H1 (cell line): ENCODE data around the gene BRIX1. TPM values are rescaled to one million over a fixed set of nuclear protein-coding genes. Genes with fewer than 3 reads are reported as not detected.

ENCODE experiments used
- CTCF ChIA-PET: fragments of 300-600 bp; sonication (Branson Sonifier 250); formaldehyde crosslinking; loops from one replicate; lab custom pipeline; 2021; ENCODE audit not compliant: partially characterized antibody; lab: Charles Lee
- POLR2A ChIA-PET: fragments of 300-600 bp; sonication (Branson Sonifier 250); formaldehyde crosslinking; loops from one replicate; lab custom pipeline; 2021; ENCODE audit warnings: inconsistent platforms; ENCODE audit not compliant: partially characterized antibody; lab: Charles Lee
- DNase-seq, 2 experiments: peaks; one replicate each; pipeline versions ENCODE4 v3.0.0 to v3.0.0-alpha.2; 2010 to 2022; ENCODE audit warnings: low spot score in 2 of 2, low read depth in 1 of 2, mixed read lengths in 1 of 2
- FAIRE-seq: peaks from 2 replicates; lab custom pipeline; 2011; peaks lifted over from hg19 to GRCh38; lab: Jason Lieb, UNC
- H2AFZ ChIP-seq: 2 replicates; pipeline ENCODE4 v1.8.1; 2012; ENCODE audit warnings: low read length, inconsistent platforms
- H2AK5ac ChIP-seq: 2 replicates; pipeline ENCODE4 v1.6.1; 2013; ENCODE audit warnings: low read depth, low read length
- H2BK120ac ChIP-seq: replicated peaks from 2 replicates; pipeline ENCODE3; 2013; ENCODE audit warnings: low read depth, low read length, inconsistent platforms
- H2BK12ac ChIP-seq: 2 replicates; pipeline ENCODE4 v1.6.1; 2013; ENCODE audit warnings: low read depth, low read length
- H2BK15ac ChIP-seq: 2 replicates; pipeline ENCODE4 v1.6.1; 2013; ENCODE audit warnings: low read length
- H2BK20ac ChIP-seq: 2 replicates; pipeline ENCODE4 v1.6.1; 2013; ENCODE audit warnings: low read length
- H2BK5ac ChIP-seq: 2 replicates; pipeline ENCODE4 v1.6.1; 2013; ENCODE audit warnings: low read depth, low read length
- H3K14ac ChIP-seq: 2 replicates; pipeline ENCODE4 v1.6.1; 2013; ENCODE audit warnings: inconsistent platforms; ENCODE audit not compliant: insufficient read length
- H3K18ac ChIP-seq: 2 replicates; pipeline ENCODE4 v1.6.1; 2013; ENCODE audit warnings: low read length; ENCODE audit errors: extremely low read depth
- H3K23ac ChIP-seq: 2 replicates; pipeline ENCODE4 v1.6.1; 2013; ENCODE audit warnings: inconsistent platforms; ENCODE audit not compliant: insufficient read length
- H3K23me2 ChIP-seq: 2 replicates; pipeline ENCODE4 v1.6.1; 2013; ENCODE audit warnings: low read depth, low read length
- H3K27ac ChIP-seq: 2 replicates; pipeline ENCODE4 v1.6.1; 2011; ENCODE audit warnings: low read depth, low read length, inconsistent platforms
- H3K27me3 ChIP-seq, 4 experiments: replicated peaks in 1 of 4; 1 replicate in 1 of 4; 2 replicates in 3 of 4; pipeline versions ENCODE4 v1.6.1 to v1.8.1; 2011 to 2013; ENCODE audit warnings: low read length in 3 of 4, mild to moderate bottlenecking in 3 of 4, inconsistent platforms in 2 of 4, mixed read lengths in 2 of 4, moderate library complexity in 1 of 4; ENCODE audit not compliant: control insufficient read depth in 3 of 4, insufficient read depth in 3 of 4; ENCODE audit errors: extremely low read depth in 1 of 4
- H3K36me3 ChIP-seq, 4 experiments: 2 replicates each; pipeline versions ENCODE4 v1.6.1 to v1.8.1; 2011 to 2013; ENCODE audit warnings: mild to moderate bottlenecking in 4 of 4, low read length in 3 of 4, moderate library complexity in 2 of 4, control low read depth in 1 of 4, inconsistent platforms in 1 of 4; ENCODE audit not compliant: insufficient read depth in 4 of 4, control insufficient read depth in 2 of 4
- H3K4ac ChIP-seq: replicated peaks from 2 replicates; pipeline ENCODE3; 2013; ENCODE audit warnings: low read length, low read depth, mixed read lengths, inconsistent platforms; ENCODE audit not compliant: insufficient read length
- H3K4me1 ChIP-seq, 4 experiments: replicated peaks in 1 of 4; 1 replicate in 1 of 4; 2 replicates in 3 of 4; pipeline versions ENCODE4 v1.6.1 to v1.8.1; 2011 to 2013; ENCODE audit warnings: low read length in 3 of 4, inconsistent platforms in 2 of 4, mixed read lengths in 1 of 4; ENCODE audit not compliant: insufficient read depth in 4 of 4, control insufficient read depth in 3 of 4
- H3K4me2 ChIP-seq, 2 experiments: 2 replicates each; pipeline versions ENCODE4 v1.6.1 to v1.8.1; 2011 to 2013; ENCODE audit warnings: low read depth in 2 of 2, low read length in 2 of 2, control low read depth in 1 of 2, inconsistent platforms in 1 of 2, mild to moderate bottlenecking in 1 of 2; ENCODE audit not compliant: insufficient read depth in 1 of 2
- H3K4me3 ChIP-seq, 4 experiments: fragments of 200-600, 300-600 bp in 1 of 4; sonication (generic), shearing (Covaris generic), sonication (Bioruptor Twin) in 1 of 4; 2 replicates each; pipeline versions ENCODE4 v1.5.1 to v1.8.1; 2011 to 2016; ENCODE audit warnings: low read length in 4 of 4, low read depth in 3 of 4, control low read depth in 2 of 4, inconsistent platforms in 2 of 4, mild to moderate bottlenecking in 2 of 4, mixed read lengths in 1 of 4, moderate library complexity in 1 of 4; ENCODE audit not compliant: insufficient read depth in 2 of 4; ENCODE audit errors: extremely low read depth in 1 of 4
- H3K56ac ChIP-seq: replicated peaks from 2 replicates; pipeline ENCODE3; 2013; ENCODE audit warnings: low read depth, mild to moderate bottlenecking, mixed read lengths, low read length, inconsistent platforms; ENCODE audit not compliant: insufficient read length
- H3K79me1 ChIP-seq: 2 replicates; pipeline ENCODE4 v1.6.1; 2013; ENCODE audit warnings: low read depth, low read length, control low read depth
- H3K79me2 ChIP-seq, 2 experiments: 2 replicates each; pipeline versions ENCODE4 v1.6.1 to v1.8.1; 2012 to 2013; ENCODE audit warnings: low read length in 2 of 2, mild to moderate bottlenecking in 2 of 2, inconsistent platforms in 1 of 2; ENCODE audit not compliant: insufficient read depth in 2 of 2, control insufficient read depth in 1 of 2
- H3K9ac ChIP-seq, 4 experiments: replicated peaks in 1 of 4; 1 replicate in 1 of 4; 2 replicates in 3 of 4; pipeline versions ENCODE4 v1.6.1 to v1.8.1; 2011 to 2013; ENCODE audit warnings: low read depth in 3 of 4, low read length in 3 of 4, control low read depth in 2 of 4, mild to moderate bottlenecking in 2 of 4, moderate library complexity in 2 of 4, inconsistent platforms in 1 of 4; ENCODE audit errors: extremely low read depth in 1 of 4
- H3K9me3 ChIP-seq, 2 experiments: 2 replicates each; pipeline versions ENCODE4 v1.6.1 to v1.8.1; 2012 to 2013; ENCODE audit warnings: mild to moderate bottlenecking in 2 of 2, moderate library complexity in 2 of 2, control low read depth in 1 of 2, inconsistent platforms in 1 of 2, low read depth in 1 of 2, low read length in 1 of 2, mixed read lengths in 1 of 2; ENCODE audit not compliant: insufficient read depth in 2 of 2
- H4K20me1 ChIP-seq, 2 experiments: replicated peaks in 1 of 2; 2 replicates each; pipeline versions ENCODE3 to v1.8.1; 2011 to 2013; ENCODE audit warnings: inconsistent platforms in 2 of 2, low read length in 2 of 2, mild to moderate bottlenecking in 1 of 2; ENCODE audit not compliant: insufficient read depth in 2 of 2, control insufficient read depth in 1 of 2
- H4K5ac ChIP-seq: 2 replicates; pipeline ENCODE4 v1.6.1; 2013; ENCODE audit warnings: low read length, low read depth, mixed read lengths, inconsistent platforms; ENCODE audit not compliant: insufficient read length
- H4K8ac ChIP-seq: 2 replicates; pipeline ENCODE4 v1.8.0; 2013; ENCODE audit warnings: mild to moderate bottlenecking, moderate library complexity, low read length, inconsistent platforms; ENCODE audit not compliant: insufficient read depth; ENCODE audit errors: extremely low read depth
- H4K91ac ChIP-seq: replicated peaks from 2 replicates; pipeline ENCODE3; 2013; ENCODE audit warnings: low read length, mixed read lengths, inconsistent platforms; ENCODE audit not compliant: insufficient read length
- CTBP2 ChIP-seq: IDR thresholded peaks from 2 replicates; pipeline ENCODE4 v1.7.0; 2011; ENCODE audit warnings: borderline replicate concordance, mild to moderate bottlenecking, moderate library complexity, mixed read lengths, low read length; ENCODE audit not compliant: insufficient read depth, insufficient read length
- MAX ChIP-seq: IDR thresholded peaks from 2 replicates; pipeline ENCODE4 v1.6.1; 2012; ENCODE audit warnings: inconsistent platforms
- WGBS, 2 experiments: shearing (Covaris generic) in 1 of 2; methylation state at CpG; one replicate each; pipeline versions ENCODE4 v1.1.6 to v1.1.7; 2013 to 2015; ENCODE audit warnings: low lambda C conversion rate in 2 of 2, mixed read lengths in 2 of 2, inconsistent platforms in 1 of 2, low coverage in 1 of 2, missing lambda C conversion rate in 1 of 2; ENCODE audit not compliant: insufficient replicate concordance in 2 of 2, insufficient coverage in 1 of 2, insufficient read length in 1 of 2; ENCODE audit errors: extremely low coverage in 1 of 2, missing lambda C conversion rate in 1 of 2; 5-methylcytosine and 5-hydroxymethylcytosine counted together
- polyA plus RNA-seq, 7 experiments: library from polyadenylated mRNA; depleted of rRNA in 3 of 7; stranded (reverse) in 5 of 7; unstranded in 2 of 7; fragments of >200 nt in 5 of 7; fragments of 200-250 nt in 2 of 7; gene quantifications; 1 replicate in 5 of 7; 2 replicates in 1 of 7; 4 replicates in 1 of 7; pipeline versions ENCODE4 v1.2.1 to v1.2.3, GENCODE V29; 2011 to 2013; ENCODE audit warnings: missing spikeins in 2 of 7, mixed read lengths in 2 of 7
- total RNA-seq: library from RNA; stranded (reverse); fragmentation: NEBNext Ultra II Directional; extraction: Animal tissue kit (Norgen Biotek cat#: 25700); gene quantifications from 2 replicates; pipeline ENCODE4 v1.2.1, GENCODE V29; 2021

BRIX1 gene
- total and polyA plus RNA-seq, 2 of the 8 experiments (the other 6 are each of a cell fraction or from before 2014, with no cell fraction given) = 26.9 to 71.7 TPM

- Histone ChIP-seq H3K23me2 (no peaks in the 10 kb centered on the region), H3K23ac (no peak overlapping the region), H3K36me3 (peaks cover 0 to 2% (median 0%) of the 10 kb centered on the region in 4 experiments; a peak in 1 of 8 replicates), H3K27ac (no peak overlapping the region), H3K4ac (no peak overlapping the region), H2BK5ac (no peak overlapping the region), H4K8ac (no peak overlapping the region), H2BK20ac (no peak overlapping the region), H4K5ac (no peak overlapping the region), H3K79me1 (no peaks in the 10 kb centered on the region), H3K27me3 (no peaks in the 10 kb centered on the region), H3K4me3 (no peak overlapping the region), H3K9ac (no peak overlapping the region), H3K14ac (no peak overlapping the region), H2AFZ (no peak overlapping the region), H3K18ac (no peak overlapping the region), H3K56ac (no peak overlapping the region), H3K4me1 (peaks cover 0 to 4% (median 0%) of the 10 kb centered on the region in 4 experiments; a peak in 2 of 7 replicates), H2BK120ac (no peak overlapping the region), H3K79me2 (no peaks in the 10 kb centered on the region), H2AK5ac (no peak overlapping the region), H2BK12ac (no peak overlapping the region), H3K4me2 (no peak overlapping the region), H4K91ac (no peak overlapping the region), H4K20me1 (no peaks in the 10 kb centered on the region), H2BK15ac (no peak overlapping the region), H3K9me3 (no peaks in the 10 kb centered on the region)
- ChIA-PET POLR2A (no interaction called here), CTCF (interaction anchor here (0.6 to 1.4 kb wide), 2 partner anchors 11 to 352 kb away, joined by 3 read pairs; no protein-coding TSS in a partner anchor)
- no peak for DNase-seq
- no peak for TF ChIP-seq MAX
- TF ChIP-seq CTBP2 = no peak
- FAIRE-seq = no peak
- 91% methylated on average over 2 of the region's 2 CpGs; no CpG with 5 or more reads in 1 of the 2 experiments for WGBS, 2 experiments
These were observed 45.1 kb upstream of the BRIX1 start for GRCh38 chr5:34870382-34870781.
